HG03108 (cell line): ENCODE data around the gene MPC1.

ENCODE experiments used
- ATAC-seq: cut with Tn5 transposase; IDR thresholded peaks from one replicate; pipeline ENCODE4 v1.9.1; 2021; ENCODE audit warnings: moderate library complexity; ENCODE audit not compliant: unreplicated experiment

The MPC1 gene

DNA sequence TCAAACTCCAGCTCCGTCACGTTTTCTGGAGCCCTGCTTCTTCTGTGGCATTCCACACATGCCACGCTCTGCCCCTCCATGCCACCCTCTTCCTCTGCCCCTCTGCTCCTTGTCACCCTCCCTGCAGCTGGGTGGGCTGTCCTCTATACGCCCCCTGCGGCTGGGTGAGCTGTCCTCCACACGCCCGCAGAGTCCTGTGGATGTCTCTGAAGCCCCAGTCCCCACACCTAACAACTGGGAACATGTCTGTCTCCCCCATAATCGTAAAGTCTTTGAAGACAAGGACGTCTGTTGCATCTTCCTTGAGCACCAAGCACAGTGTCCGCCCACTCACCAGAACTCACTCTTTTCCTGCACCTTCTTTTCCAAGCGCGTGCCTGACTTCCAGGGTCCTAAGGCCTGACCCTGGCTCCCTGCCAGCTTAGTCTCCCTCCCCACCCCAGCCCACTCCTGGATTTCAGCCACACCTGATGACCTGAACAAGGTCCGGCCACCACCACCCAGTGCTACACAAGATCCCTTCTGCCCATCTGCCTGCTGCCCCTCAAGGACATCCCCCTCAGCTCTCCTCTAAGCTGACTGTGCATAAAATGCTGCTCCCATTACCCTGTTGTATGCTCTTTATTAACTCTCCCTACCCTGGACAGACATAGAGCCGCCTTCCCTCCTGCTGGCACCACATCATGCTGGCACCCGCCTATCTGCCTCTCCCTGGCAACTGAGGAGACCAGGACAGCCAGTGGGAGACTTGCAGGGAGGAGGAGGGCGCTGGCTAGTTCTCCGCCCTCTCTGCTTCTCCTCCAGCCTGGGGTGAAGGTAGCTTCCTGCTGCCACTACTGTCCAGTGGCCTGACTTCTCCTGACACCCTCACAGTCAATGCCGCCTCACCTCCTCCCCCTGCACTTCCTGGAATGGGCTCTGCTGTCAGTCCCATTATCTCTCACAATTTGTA is 63.8 kb downstream of the MPC1 start:
- ATAC-seq: no peak

DNA sequence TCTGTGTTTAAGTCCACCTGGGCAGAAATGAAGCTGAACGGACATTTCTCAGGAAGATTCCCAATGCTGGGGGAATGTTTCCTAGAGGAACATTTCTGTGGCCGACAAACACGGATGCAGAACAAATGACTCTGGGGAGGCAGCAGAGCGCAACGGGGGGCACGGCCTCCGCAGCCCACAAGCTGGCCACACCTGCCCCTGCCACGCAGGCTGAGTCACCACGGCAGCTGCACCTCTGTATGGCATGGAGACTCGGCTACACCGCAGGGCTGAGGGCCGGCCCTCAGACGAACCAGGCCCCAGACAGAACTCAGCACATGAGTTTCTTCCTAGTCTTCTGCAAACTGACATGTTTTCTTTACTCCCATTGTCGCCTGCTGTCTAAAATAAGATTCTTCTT is 64.5 kb downstream of the MPC1 start:
- ATAC-seq: no peak

DNA sequence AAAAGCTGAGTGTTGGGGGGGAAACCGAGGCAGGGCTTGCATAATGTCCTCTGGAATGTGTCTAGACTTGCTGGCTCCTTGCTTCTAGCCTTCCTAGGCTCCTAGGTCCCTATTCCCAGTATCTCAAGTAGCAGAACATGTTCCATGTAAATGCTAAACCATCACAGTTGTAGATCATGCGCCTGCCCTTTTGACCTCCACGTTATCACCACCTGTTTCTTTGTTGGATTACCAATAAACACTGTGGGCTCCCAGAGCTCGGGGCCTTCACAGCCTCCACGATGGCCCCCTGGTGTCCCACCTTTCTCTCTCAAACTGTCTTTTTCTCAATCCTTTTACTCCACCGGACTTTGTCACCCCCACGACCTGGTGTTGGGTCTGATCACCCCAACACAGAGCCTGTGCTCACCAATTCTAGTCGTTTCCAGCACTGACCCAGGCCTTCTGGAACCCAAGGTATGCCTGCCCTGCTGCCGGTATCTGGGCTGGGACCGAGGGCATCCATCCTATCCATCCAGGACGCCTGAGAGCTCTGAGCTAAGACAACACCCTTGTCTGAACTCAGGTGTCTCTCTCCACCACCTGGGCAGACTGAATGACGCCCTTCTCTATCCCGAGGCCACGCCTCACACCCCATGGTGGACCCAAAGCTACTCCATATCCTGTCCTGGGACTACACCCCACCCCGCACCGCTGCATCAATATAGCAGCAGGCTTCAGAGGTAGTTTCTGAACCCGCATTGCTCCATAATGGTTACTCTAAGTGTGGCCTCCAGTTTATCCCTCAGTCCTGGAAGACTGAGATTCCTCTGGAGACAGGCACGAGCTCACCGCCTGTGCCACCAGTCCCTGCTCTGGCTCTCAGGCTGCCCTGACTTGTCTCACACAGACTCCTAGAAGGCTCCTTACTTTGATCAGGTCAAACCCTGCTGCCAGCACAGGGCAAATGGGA is 65.2 kb downstream of the MPC1 start:
- ATAC-seq: no peak

DNA sequence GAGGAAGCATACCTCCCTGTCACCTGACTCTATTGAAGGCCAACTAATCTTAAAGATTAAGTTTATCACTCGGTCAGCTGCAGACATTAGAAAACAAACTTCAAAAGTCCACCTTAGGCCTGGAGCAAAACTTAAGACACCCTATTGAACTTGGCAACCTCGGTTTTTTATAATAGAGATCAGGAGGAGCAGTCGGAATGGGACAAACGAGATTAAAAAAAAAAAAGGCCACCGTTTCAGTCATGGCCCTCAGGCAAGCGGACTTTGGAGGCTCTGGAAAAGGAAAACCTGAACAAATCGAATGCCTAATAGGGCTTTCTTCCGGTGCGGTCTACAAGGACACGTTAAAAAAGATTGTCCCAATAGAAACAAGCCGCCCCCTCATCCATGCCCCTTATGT is 67.3 kb downstream of the MPC1 start:
- ATAC-seq: no peak
